Adrenal gland (tissue), 12 donors: ENCODE measurements around the gene RSU1. TPM values are rescaled to one million over a fixed set of nuclear protein-coding genes. Genes with fewer than 3 reads are reported as not detected.

Experiments used
- DNase-seq, 7 donors: peaks; one replicate each; pipeline ENCODE4 v3.0.0-alpha.2; 2019 to 2020
- H3K27ac ChIP-seq, 5 donors: fragments of 200-600 bp; sonication (generic) in 4 of 5; 1 replicate in 3 of 5; 2 replicates in 2 of 5; pipeline versions ENCODE4 v1.5.1 to v1.8.0; 2016 to 2020; ENCODE audit warnings: mild to moderate bottlenecking in 1 of 5
- H3K27me3 ChIP-seq: fragments of 200-600 bp; 2 replicates; pipeline ENCODE4 v1.8.0; 2021
- H3K36me3 ChIP-seq, 2 donors: fragments of 200-600 bp; replicated peaks in 1 of 2; 1 replicate in 1 of 2; 2 replicates in 1 of 2; pipeline versions ENCODE4 v1.5.1 to v1.8.0; 2018 to 2022
- H3K4me1 ChIP-seq, 2 donors: fragments of 200-600 bp; replicated peaks in 1 of 2; 1 replicate in 1 of 2; 2 replicates in 1 of 2; pipeline versions ENCODE4 v1.5.1 to v1.8.0; 2018 to 2021
- H3K4me3 ChIP-seq, 4 donors: fragments of 200-600 bp; sonication (generic) in 3 of 4; one replicate each; pipeline ENCODE4 v1.5.1; 2016 to 2018
- H3K9me3 ChIP-seq, 3 donors: fragments of 200-600 bp; sonication (generic) in 1 of 3; replicated peaks in 1 of 3; 1 replicate in 2 of 3; 2 replicates in 1 of 3; pipeline versions ENCODE4 v1.5.1 to v1.8.0; 2016 to 2021
- POLR2A ChIP-seq, 2 donors: fragments of 450-650 bp; IDR thresholded peaks; one replicate each; pipeline ENCODE4 v1.6.1; 2017; ENCODE audit warnings: antibody characterized with exemption in 2 of 2, mild to moderate bottlenecking in 2 of 2, moderate library complexity in 1 of 2
- WGBS, 4 donors: extraction: QIAGEN DNeasy Blood & Tissue Kit in 2 of 4; methylation state at CpG; one replicate each; pipeline versions ENCODE4 v1.1.5 to v1.1.7; 2013 to 2017; 5-methylcytosine and 5-hydroxymethylcytosine counted together
- intact Hi-C, 2 donors: fragments of 100-400 bp; cut with DNase I; formaldehyde crosslinking; loops; one replicate each; pipeline versions ENCODE4 v1.14.1 to v1.15.0; 2022 to 2023
- polyA plus RNA-seq, 3 donors: library from polyadenylated mRNA; stranded (reverse); fragments of 200-250 nt in 2 of 3; fragments of 350-450 nt in 1 of 3; fragmentation: Illumina TruSeq in 1 of 3; extraction: RNeasy Lipid Tissue Mini Kit (QIAGEN cat#74804) in 1 of 3; gene quantifications; one replicate each; pipeline ENCODE4 v1.2.3, GENCODE V29; 2013 to 2014
- total RNA-seq, 9 donors: library from RNA; depleted of rRNA in 4 of 9; stranded (reverse); fragments of >200 nt in 4 of 9; fragments of 120-200 nt in 1 of 9; fragmentation: NEBNext Ultra II Directional in 1 of 9; extraction: Animal tissue kit (Norgen Biotek cat#: 25700) in 1 of 9; gene quantifications; one replicate each; pipeline versions ENCODE4 v1.1.0 to v1.2.4, GENCODE V29; 2013 to 2023
- TF ChIP-seq, protein P1 (sequence below), 6 experiments: fragments of 450-650 bp in 4 of 6; fragments of 200-600 bp in 2 of 6; sonication (generic) in 1 of 6; IDR thresholded peaks; 1 replicate in 5 of 6; 2 replicates in 1 of 6; pipeline versions ENCODE4 v1.5.1 to v1.8.0; 2016 to 2021; ENCODE audit warnings: antibody characterized with exemption in 6 of 6, mild to moderate bottlenecking in 2 of 6, moderate library complexity in 1 of 6
- donor health status: healthy with polysubstance abuse.
- donor health status: Bipolar disorder and iron deficiency.
- donor health status: DM: yes; HTN: yes; CAD: no.
- donor health status: DM: no; HTN: no; CAD: no.
- donor health status: DM: no; HTN: no; CAD: no.
- donor health status: DM: yes; HTN: yes; CAD: no.

The RSU1 gene
- total and polyA plus RNA-seq, 12 donors: 15.6 to 96.8 (median 41.7) TPM

GRCh38 chr10:16713290-16713689 is 103.9 kb downstream of the RSU1 start:
- 94 to 96% (median 95%) methylated on average over 3 of the region's 3 CpGs for WGBS, 4 donors
- TF ChIP-seq, protein P1, sequence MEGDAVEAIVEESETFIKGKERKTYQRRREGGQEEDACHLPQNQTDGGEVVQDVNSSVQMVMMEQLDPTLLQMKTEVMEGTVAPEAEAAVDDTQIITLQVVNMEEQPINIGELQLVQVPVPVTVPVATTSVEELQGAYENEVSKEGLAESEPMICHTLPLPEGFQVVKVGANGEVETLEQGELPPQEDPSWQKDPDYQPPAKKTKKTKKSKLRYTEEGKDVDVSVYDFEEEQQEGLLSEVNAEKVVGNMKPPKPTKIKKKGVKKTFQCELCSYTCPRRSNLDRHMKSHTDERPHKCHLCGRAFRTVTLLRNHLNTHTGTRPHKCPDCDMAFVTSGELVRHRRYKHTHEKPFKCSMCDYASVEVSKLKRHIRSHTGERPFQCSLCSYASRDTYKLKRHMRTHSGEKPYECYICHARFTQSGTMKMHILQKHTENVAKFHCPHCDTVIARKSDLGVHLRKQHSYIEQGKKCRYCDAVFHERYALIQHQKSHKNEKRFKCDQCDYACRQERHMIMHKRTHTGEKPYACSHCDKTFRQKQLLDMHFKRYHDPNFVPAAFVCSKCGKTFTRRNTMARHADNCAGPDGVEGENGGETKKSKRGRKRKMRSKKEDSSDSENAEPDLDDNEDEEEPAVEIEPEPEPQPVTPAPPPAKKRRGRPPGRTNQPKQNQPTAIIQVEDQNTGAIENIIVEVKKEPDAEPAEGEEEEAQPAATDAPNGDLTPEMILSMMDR (IDR thresholded peaks at IDR 0.05): no peak
- TF ChIP-seq POLR2A (IDR thresholded peaks at IDR 0.05): no peak
- no peaks in the 10 kb centered on the region for H3K9me3 ChIP-seq

DNA sequence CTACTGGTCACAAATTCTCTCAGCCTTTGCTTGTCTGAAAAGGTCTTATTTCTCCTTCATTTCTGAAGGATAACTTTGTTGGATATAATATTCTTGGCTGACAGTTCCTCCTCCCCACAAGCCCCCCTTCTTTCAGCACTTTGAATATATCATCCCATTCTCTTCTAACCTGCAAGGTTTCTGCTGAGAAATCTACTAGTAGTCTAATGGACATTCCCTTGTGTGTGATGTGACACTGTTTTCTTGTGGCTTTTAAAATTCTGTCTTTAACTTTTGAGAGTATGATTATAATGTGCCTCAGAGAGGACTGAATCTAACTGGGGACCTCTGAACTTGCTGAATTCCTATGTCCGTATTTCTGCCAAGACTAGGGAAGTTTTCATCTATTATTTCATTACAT is 104.3 kb downstream of the RSU1 start:
- H3K27me3 ChIP-seq: no peaks in the 10 kb centered on the region
- TF ChIP-seq, protein P1 (IDR thresholded peaks at IDR 0.05): no peak
- no peak for TF ChIP-seq POLR2A (IDR thresholded peaks at IDR 0.05)
- no peaks in the 10 kb centered on the region for H3K9me3 ChIP-seq
- H3K4me1 ChIP-seq: no peaks in the 10 kb centered on the region
- DNase-seq: no peak
- WGBS, 4 donors: 91 to 100% (median 92%) methylated on average over 1 of the region's 1 CpG
- H3K36me3 ChIP-seq: no peaks in the 10 kb centered on the region
- no peak overlapping the region for H3K27ac ChIP-seq
- H3K4me3 ChIP-seq: no peak overlapping the region
- intact Hi-C loops: no loop called here

More at GRCh38 chr10:16713290-16713689, 103.9 kb downstream of the RSU1 start:
- no peaks in the 10 kb centered on the region for H3K36me3 ChIP-seq
- no peaks in the 10 kb centered on the region for H3K4me1 ChIP-seq
- no peak for DNase-seq
- no peak overlapping the region for H3K4me3 ChIP-seq
- H3K27me3 ChIP-seq: no peaks in the 10 kb centered on the region
- no peak overlapping the region for H3K27ac ChIP-seq
- intact Hi-C loops: no loop called here

DNA sequence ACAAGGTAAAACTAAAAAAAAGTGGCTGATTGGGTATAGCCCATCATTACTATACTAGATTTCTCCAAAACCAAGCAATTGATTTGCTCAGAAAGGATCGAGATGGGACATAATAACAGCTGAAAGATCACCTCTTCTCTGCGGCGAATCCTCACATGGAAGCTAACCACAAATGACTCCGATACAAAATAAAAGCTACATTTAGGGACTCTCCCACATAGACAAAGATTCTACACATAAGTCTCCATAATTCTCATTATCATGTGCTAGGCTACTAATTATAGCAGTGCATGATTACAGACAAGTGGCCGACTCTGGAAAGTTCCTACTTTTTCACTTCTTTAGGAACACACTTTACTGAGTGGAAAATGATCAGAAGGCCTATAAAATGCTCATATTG is 116.9 kb downstream of the RSU1 start:
- TF ChIP-seq POLR2A (IDR thresholded peaks at IDR 0.05): no peak
- no peak overlapping the region for H3K27ac ChIP-seq
- DNase-seq: no peak
- H3K4me3 ChIP-seq: no peak overlapping the region
- 94 to 97% (median 95%) methylated on average over 5 of the region's 5 CpGs for WGBS, 4 donors
- H3K27me3 ChIP-seq: no peaks in the 10 kb centered on the region
- H3K4me1 ChIP-seq: no peaks in the 10 kb centered on the region
- intact Hi-C loops: no loop called here
- no peaks in the 10 kb centered on the region for H3K36me3 ChIP-seq
- no peaks in the 10 kb centered on the region for H3K9me3 ChIP-seq

- TF ChIP-seq, protein P1 (IDR thresholded peaks at IDR 0.05): no peak
- no peak for TF ChIP-seq POLR2A (IDR thresholded peaks at IDR 0.05)
- Histone ChIP-seq H3K4me1 (no peaks in the 10 kb centered on the region), H3K27ac (no peak overlapping the region), H3K36me3 (no peaks in the 10 kb centered on the region), H3K4me3 (no peak overlapping the region), H3K27me3 (no peaks in the 10 kb centered on the region), H3K9me3 (no peaks in the 10 kb centered on the region)
- 80 to 87% (median 82%) methylated on average over 17 of the region's 17 CpGs for WGBS, 4 donors
- intact Hi-C loops: no loop called here
- no peak for DNase-seq
These were observed 117.7 kb downstream of the RSU1 start for GRCh38 chr10:16699435-16700057.

GRCh38 chr10:16698461-16698860 is 118.8 kb downstream of the RSU1 start:
- Histone ChIP-seq H3K4me3 (no peak overlapping the region), H3K9me3 (no peaks in the 10 kb centered on the region), H3K27me3 (no peaks in the 10 kb centered on the region), H3K27ac (no peak overlapping the region), H3K4me1 (no peaks in the 10 kb centered on the region), H3K36me3 (no peaks in the 10 kb centered on the region)
- intact Hi-C loops: no loop called here
- no peak for DNase-seq
- 72 to 87% (median 81%) methylated on average over 4 of the region's 4 CpGs for WGBS, 4 donors
- TF ChIP-seq POLR2A (IDR thresholded peaks at IDR 0.05): no peak
- TF ChIP-seq, protein P1 (IDR thresholded peaks at IDR 0.05): no peak
